HG03159 (cell line): ENCODE data around the gene RIPOR2.

Experiments used
- ATAC-seq: cut with Tn5 transposase; IDR thresholded peaks from one replicate; pipeline ENCODE4 v1.9.1; 2021; ENCODE audit warnings: mild to moderate bottlenecking, moderate library complexity; ENCODE audit not compliant: unreplicated experiment

Gene RIPOR2

DNA sequence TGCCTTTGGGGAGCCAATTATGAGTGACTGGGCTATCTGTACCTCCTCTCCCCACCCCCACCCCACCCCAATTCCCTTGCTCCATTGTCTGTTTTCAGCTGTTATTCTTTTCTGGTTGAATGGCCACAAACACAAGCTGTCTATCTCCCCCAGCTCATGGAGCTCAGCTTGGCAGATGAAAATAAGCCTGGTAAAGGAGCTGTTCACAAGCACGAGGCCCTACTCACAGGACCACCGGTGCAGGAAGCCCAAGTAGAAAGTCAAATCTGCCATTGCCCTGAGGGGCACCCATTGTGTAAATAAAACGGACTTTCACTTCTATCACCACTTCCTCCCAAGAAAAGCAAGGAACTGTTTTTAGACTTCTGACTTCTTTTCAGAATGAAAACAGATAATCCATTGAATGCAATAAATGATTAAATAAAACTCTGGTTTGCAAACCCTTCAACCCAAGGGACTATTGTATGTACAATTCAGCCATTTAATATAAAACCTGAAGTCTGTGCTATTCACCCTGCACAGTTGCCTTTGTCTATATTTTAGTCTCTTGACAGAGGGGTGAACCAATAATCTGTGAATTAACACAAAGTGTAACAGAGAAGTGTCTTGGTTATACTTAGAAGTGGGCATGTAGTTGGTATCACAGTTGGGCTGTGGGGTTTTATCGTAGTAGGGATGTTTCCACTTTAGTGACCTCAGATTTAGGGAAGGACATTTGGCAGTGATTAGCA is 27.7 kb downstream of the RIPOR2 start:
- no peak for ATAC-seq

DNA sequence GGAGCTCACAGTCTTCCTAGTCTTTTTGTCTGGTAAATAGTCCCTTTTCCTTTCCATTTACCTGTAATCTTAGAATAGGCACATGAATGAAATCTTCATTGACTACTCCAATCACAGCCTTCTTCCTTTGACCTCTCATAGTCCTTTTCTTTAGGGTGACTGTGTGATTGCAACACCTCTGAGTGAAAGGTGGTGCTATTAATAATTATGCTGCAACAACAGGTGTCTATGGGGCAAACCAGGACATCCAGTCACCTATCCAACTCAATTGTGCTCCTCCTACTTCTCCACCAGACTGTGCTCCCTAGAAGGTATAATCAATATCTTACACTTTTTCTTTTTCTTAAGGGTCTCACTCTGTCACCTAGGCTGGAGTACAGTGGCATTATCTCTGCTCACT is 29.4 kb downstream of the RIPOR2 start:
- ATAC-seq = no peak

DNA sequence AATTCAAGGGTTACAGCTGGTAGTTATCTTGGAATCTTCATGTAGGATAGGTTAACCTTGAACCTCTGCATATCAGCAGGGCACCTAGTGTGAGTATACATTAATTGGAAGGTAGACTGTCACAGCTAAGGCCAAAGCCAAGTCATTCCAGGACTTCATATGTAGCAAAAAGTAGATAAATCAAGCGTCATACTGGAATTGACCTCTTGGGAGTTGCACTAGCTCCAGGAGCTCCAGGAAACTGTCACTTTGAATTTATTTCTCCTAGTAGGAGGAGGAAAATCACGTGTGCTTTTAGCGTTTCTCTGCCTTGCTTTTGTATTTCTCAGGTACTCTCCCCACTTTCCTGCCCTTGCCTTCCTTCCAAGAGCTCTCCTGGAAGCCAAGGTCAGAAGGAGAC is 30.3 kb downstream of the RIPOR2 start:
- no peak for ATAC-seq

DNA sequence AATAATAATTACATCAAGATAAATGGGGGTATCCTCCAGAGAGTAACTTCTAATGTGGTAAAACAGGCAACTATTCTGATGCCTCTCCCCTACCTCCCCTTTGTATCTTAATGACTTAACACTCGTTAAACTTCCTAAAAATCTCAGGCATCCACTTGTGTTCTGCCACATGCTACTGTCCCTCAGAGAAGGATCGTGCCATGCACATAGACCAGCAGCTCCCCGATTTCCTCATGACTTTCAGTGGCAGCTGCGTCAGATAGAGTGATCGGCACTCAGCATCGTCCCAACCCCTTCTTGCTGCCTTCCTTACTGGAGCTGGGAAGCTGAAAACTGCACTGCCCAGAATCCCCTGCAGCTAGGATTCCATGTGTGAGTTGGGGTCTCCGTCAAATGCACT is 32.1 kb downstream of the RIPOR2 start:
- ATAC-seq = no peak

DNA sequence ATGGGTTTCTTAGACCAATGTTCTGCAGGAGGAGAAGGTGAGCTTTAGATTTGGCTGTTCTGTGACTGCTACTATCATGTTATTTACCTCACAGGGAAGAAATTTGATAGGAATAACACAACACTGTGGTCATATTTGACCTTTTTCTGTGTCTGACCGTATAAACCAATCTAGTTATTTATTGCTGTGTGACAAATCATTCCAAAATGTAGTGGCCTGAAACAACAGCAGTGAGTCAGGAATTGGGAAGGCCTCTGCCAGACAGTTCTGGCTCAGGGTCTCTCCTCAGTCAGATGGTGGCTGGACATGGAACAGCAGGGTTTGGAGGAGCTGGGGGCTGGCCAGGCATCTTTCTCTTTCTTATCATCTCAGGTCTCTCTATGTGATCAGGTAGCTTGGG is 33.0 kb downstream of the RIPOR2 start:
- no peak for ATAC-seq

DNA sequence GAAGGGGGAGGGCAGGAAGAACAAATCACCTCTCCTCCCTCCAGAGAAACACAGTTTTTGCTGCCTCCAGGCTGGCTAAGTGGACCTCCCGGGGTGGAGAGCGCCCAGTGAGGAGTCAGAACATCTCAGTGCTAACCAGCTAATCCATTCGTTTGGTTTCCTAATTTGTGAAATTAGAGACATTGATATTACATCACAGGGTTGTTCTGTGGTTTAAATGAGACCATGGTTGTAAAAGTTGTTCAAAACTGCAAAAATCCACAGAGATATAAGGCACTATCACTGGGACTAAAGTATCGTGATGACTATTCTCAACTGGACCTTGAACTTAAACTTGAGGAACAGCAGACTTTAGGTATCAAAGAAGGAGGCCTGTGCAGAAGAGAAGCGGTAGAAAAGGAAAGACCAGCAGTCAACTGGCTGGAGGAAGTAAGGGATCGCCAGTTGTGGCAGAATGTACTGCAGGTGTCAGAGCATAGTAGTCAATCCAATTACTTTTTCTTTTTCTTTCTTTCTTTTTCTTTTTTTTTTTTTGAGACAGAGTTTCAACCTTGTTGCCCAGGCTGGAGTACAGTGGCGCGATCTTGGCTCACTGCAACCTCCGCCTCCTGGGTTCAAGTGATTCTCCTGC is 33.9 kb downstream of the RIPOR2 start:
- no peak for ATAC-seq

DNA sequence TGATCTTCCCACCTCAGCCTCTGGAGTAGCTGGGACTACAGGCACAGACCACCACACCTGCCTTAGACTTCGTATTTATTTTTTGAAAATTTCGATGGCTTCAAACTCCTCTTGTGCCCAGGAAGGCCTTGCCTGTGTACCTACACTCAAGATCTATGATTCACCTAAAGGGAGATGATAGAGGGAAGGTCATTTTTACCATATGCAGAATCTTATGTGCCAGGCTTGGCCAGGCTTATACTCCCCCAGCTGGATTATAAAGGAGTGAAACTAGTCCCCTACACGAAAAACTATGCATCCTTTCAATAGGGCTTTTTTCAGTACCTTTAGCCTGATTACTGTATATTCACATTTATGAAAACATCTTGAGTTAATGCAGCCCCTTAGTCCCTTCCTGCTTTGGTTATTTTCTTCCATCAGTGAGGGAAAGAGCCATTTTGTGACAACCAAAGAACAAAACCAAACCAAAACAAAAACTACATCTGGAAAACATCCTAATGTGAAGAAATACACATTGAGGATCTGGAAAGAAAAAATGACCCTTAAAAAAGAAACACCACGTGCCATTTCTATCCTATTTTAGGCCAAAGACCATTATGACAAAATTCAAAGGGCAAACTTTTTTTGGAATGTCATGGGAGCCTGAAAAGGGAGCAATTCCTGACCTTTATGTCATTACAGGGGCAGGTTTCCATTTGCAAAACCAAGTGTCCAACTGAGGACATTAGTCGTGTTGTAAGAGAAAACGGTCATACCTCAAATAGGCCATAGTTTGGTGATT is 34.7 kb downstream of the RIPOR2 start:
- no peak for ATAC-seq

DNA sequence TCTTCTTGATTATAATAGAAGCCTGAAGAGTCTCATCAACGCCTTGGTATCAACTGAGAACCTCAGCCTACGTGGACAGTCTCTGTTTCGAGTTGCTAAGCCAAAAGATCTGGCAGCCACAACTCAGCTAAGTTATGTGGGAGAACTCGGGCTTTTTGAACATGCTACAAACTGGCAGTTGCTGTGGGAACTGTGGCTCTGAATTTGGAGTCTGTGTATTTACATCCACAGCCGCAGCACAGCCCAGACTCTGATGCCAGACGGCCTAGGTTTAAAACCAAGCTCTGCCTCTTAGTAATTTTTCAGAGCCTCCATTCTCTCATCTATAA is 35.8 kb downstream of the RIPOR2 start:
- no peak for ATAC-seq

DNA sequence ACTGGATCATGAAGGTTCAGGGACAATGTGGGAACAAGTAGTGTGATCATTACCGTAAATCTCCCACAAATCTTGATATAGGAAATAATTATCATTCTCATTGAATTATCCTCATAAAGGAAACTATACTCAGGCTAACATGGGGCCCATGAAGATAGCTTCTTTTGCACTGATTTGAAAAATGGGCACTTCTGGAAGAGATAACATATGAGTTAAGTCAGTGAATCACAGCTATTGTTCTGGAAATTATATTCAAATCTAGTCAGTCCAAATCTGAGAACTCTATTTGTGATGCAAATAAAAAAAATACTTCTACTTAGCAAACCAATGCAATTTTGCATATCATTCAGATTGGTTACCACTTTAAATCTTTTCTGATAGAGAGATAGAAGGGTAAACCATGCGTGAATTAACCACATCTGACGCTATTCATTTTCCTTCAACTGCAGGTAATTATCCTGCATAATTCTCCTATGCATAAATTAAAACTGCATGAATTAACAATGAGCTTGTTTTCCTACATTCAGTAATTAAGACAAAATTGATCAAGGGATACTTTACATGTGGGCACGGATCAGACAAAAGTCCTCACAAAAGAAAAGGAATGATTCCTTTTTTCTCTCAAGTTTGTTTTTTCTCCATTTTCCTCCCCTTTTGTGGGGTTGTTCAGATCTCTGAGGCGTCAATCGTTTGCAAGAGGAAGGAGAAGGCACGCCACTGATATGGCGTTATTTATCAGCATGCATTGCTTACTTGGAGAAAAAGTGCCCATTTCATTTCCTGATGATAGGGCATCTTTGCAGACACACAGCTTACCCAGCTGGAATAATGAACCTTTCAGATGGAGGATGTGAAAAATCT is 36.4 kb downstream of the RIPOR2 start:
- ATAC-seq = no peak

DNA sequence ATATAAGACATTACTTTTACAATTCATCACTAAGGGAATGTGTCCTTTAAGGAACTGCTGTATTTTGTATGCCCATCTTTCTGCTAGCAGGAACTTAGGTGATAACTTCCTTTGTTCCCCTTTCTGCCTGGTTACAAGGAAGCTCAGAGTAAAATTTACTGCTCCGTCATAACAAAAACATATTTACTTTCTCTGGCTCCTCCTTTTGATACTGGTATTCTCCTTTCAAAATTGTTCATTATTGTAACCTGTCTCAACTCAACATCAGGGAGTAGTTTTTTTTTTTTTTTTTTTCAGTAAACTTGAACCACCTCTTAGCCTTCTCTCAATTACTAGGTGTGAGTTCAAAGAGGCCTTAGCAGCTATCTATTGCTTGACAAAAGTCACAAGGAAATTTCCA is 37.1 kb downstream of the RIPOR2 start:
- no peak for ATAC-seq

DNA sequence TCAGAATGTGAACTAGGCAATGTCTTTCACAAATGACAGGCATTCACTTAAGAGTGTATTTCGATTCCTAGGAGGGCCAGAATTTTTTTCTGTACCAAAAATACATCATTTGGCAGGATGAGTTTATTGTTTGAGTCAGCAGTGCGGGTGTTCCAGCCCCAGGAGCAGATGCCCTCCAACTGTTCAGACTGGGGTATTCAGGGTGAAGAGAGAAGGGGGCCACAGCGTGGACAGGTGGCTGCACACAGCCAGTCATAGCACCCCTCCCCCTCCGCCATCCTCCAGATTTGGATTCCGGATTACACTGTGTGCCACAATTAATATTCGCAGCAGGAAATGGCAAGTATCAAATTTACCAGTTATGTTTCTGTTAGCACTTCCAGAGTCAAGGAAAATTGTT is 38.6 kb downstream of the RIPOR2 start:
- ATAC-seq = no peak

DNA sequence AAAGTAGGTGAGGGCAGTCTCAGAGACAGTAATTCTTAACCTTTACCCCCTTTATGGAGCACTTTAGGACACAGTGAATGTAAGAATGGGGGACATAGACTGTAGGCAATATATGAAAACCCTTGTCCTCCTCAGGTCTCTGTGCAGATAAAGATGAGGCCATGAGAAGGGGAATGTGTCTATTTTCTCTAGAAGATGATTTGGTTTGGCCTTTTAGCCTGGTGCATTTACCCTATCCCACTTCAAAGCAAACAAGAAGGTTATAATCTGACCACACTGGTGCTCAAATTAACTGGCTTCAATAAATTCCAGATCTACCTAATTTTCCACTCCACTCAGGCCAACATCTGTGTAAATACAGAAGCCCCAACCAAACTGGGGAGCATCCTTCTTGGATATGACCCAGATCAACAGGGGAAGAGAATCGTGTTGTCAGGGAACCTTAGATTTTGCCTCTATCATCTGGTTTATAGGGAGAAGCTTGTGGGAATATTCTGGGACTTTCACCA is 42.4 kb downstream of the RIPOR2 start:
- ATAC-seq = no peak

DNA sequence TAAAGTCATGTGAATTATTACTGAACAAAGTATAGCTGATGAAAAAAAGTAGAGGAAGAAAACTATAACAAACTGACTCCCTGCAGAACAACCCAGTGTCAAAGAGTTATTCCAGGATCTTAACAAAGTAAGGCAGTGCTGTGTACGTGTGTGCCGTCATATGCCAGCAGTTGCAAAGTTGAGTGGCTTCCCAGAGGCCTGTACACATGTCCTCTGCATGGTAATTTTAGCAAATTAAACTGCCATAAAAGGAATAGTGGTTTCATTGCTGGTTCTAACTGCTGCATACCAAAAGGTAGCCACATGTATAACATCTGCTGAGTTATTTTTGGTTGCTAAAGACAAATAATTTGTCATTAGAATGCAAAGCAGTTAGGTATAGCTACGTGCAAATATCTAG is 44.8 kb downstream of the RIPOR2 start:
- no peak for ATAC-seq

DNA sequence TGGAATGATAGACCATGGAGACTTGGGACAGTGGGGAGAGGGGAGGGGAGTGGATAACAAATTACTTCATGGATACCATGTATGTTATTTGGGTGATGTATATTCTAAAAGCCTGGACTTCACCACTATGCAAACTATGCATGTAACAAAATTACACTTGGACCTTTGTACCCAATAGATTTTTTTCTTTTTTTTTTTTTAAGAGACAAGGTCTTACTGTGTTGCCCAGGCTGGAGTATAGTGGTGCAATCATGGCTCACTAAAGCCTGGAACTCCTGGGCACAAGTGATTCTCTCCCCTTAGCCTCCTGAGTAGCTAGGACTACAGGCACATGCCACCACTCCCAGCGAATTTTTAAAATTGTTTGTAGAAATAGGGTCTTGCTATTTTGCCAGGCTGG is 45.3 kb downstream of the RIPOR2 start:
- ATAC-seq = no peak

DNA sequence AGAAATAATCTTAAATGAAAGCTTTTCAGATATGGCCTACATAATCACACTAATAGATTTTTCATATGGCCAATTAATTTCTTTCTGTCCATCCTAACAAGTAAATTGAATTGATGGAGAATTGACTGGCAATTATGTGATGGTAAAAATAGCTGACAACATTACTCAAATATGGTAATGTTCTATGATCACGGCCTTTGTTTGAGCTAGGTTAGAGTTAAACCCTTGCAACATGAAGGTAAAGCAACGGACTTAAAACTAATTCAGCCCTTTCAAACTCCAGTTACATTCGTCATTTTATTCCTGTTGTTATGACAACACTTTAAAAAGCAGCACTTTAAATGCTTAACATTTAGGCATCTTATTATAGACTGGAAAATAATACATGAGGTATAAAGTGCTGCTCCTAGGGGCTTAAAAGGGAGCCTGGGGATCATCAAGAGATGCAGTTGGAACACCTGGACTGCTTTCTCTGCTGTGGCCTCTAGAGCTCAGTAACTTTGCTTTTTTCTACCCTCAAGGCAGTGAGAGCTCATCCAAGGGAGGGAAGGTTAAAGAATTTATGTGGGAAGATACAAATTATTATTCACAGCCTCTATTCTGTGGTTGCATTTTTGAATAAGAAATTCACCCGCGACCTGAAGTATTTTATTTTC is 46.9 kb downstream of the RIPOR2 start:
- no peak for ATAC-seq

DNA sequence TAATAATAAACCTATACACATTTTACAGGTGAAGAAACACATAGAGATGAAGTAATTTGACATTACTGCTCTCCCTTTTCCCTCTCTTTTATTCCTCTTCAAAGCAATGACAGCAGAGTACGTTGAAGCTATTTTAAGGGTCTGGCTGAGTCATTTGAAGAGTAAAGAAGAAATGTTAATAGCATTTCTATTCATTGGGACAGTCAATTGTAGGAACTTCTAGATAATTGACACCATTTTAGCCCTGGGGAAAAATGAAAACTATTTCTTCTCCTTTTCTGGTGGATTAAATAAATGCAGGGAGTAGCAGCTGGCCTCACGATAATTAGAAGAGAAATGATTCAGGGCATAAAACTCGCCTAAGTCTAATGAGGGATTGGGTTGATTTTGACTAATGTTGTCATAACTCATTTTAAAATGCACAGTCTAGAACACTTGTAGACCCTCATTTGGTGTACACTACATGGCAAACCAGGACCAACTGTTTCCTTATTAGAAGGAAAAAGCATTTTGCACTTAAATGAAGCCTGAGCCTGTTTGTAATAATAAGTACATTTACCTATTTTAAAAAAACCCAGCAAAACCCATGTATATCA is 48.1 kb downstream of the RIPOR2 start:
- ATAC-seq = no peak

DNA sequence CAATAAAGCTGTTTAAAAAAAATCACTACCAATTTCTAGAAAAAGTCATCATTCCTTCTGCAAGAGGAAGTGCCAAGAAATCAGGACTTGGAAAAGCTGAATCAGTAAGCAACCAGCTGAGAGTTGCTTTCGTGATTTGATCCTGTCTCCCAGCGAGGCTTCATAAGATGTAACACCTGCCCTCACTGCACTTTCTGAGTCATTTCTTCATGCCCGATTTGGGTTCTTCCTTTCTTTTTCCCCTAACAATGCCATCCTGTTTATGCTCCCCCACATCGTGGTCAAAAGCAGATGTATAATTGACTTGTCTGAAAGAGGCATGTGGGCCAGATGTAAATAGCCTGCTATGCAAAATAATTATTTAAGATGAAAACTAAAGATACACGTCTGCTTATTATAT is 52.1 kb downstream of the RIPOR2 start:
- ATAC-seq = peak; percentile 50

DNA sequence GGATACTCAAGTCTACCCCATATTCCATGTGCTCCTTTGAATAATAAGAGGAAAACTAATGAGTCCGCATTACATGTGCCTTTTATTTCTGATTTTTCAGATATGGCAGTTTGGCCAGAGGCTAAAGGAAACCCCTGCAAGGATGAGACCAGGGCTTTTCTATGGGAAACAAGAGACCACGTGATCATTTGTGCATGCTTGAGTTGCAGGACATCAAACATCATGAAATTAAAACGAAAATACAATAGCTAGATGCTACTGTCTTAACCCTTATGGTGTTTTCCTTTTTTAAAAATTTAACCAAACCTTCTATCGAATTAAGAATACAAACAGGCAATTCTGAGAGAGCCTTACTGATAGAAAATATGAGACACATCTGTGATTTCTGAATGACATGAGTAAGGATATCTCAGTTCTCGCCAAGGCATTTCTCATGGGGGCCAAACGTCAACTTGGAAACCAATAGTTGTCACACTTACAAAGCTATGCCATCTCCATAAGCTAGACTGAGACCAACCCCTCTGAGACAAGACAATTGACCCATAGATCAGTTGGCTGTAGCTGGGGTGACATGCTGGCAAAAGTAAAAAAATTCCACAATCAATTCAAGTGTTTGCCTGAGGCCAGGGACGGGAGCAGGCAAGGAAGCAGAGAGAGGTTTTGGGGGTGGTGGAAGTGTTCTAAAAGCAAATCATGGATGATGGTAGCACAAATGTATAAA is 52.8 kb downstream of the RIPOR2 start:
- no peak for ATAC-seq

DNA sequence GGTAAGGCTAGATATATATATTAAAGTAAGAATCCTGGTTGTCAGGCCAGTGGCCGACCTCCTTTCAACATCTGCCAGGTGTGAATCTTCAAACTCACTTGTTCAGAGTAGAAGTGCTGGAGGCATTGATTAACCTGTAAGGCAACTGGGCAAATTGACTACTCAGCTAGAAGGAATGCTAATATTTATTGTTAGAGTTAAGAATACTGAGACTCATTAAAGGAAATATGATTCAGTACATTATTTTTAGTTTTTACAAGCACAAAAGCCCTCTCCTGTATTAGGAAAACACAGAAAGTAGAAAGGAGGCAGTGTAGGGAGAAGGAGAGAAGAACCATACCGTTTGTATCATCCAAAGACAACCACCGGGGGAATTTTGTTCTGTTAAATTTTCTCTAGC is 53.5 kb downstream of the RIPOR2 start:
- ATAC-seq = no peak

DNA sequence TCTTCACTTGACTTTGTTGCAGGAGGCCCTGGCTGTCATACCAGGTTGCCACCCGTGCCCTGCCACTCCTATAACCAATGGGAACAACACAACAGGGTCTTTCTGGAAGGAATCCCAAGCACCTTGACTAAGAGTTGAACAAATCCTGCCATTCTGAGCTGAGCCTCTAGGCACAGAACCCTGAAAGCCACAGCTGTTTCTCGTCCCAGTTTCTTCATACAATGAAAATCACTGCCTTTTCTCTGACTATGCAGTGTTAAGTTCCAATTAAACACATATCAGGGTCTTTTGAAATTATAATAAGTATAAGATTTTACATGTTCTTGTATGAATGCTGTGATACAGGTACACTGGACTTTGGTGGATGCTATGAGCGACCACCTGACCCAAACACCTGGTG is 54.4 kb downstream of the RIPOR2 start:
- ATAC-seq = no peak
